ENCODE data around the gene CD6.
"Not testable (repeated sequence)": the region's sequence is repeated elsewhere in the genome, so short reads cannot be mapped to it uniquely, and the experiment has no call there.

CD6 gene

DNA sequence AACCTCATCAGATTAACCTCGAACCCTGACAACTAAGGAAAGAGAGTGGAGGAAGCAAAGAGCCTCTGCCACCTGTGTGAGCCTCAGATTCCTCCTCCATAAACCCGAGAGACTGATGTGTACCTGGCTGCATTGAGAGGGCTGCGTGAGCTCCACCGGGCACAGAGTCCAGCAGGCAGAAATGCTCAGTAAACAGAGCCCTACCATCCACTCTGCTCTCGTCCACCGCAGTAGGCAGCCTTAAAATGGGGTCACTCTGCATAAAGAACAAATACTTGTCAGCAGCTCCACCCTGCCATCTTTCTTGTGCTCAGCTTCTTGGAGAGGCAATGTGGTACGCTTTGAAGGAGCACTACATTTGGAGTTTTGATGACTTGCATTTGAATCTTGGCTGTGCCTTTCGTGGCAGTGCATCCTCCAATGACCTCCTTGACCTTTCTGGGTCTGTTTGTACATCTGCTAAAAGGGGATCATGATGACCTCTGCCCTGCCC lies 87.8 kb downstream of the CD6 start:
- DNase-seq: no peak

GRCh38 chr11:61061081-61061826 lies 89.8 kb downstream of the CD6 start:
- peak; percentile 94 for DNase-seq

GRCh38 chr11:61062181-61062930 lies 90.9 kb downstream of the CD6 start:
- DNase-seq: no peak

GRCh38 chr11:61065236-61065635 lies 93.8 kb downstream of the CD6 start:
- DNase-seq: not testable (repeated sequence)

- peak; percentile 78 for DNase-seq
Measured at GRCh38 chr11:61065955-61066638, 94.6 kb downstream of the CD6 start.

DNA sequence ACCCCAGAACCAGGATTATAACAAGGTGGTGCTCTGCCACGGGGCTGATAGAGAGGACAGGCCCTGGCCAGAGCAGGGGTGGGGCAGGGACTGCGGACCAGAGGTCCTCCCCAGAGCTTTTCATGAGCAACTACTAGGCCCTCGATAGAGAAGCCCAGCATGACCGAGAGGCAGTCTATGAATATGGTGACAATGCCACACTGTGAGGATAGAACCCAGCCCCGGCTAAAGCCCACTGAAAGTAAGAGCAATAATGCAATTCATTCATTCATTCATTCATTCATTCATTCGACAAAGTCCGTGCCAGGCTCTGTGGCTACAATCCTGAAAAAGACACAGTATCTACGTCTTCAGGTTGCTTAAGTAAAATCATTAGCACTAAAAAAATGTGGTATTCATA lies 95.2 kb downstream of the CD6 start:
- no peak for DNase-seq

DNA sequence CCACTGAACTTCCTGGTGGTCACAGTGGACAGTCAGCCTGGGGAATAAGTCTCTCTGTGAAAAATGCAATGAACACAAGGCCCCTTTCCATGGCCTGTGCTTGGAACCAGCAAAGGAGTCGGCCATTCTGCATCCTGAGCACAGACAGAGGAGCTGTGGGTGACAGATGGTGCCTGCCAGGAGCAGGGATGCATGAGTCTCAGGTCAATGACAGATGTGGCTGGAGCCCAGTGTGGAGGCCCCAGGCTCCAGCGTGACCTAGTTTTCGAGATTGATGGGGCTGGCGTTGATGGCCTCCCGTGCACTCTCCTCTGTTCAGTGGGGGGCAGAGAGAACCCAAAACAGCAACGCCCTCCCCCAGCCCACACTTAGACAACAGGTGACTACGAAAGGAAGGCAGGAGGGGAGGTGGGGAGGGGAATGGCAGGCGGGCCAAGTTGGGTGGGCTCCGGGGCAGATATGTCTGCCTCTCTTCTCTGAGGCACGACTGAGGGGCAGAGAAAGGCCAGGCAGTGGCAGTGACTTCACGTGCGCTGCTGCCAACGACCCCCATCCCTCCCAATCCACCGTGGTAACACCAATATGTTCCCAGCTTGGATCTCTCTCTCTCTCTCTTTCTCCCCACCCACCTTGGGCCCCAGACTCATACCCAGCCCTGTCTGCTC lies 96.4 kb downstream of the CD6 start:
- DNase-seq: no peak

GRCh38 chr11:61068581-61068980 lies 97.1 kb downstream of the CD6 start:
- no peak for DNase-seq

- no peak for DNase-seq
Measured at GRCh38 chr11:61069427-61069826, 97.9 kb downstream of the CD6 start.
